Peyer's patch (tissue), 4 donors: Measurements from ENCODE around the gene ZNF646.

Experiments
- CTCF ChIP-seq, 6 experiments: fragments of 450-650 bp in 4 of 6; fragments of 200-600 bp in 2 of 6; sonication (generic) in 1 of 6; IDR thresholded peaks; one replicate each; pipeline ENCODE4 v1.5.1; 2017 to 2019; ENCODE audit warnings: antibody characterized with exemption in 6 of 6, mild to moderate bottlenecking in 3 of 6, moderate library complexity in 1 of 6
- POLR2A ChIP-seq, 2 donors: fragments of 450-650 bp; IDR thresholded peaks; one replicate each; pipeline ENCODE4 v1.5.1; 2017; ENCODE audit warnings: antibody characterized with exemption in 2 of 2, mild to moderate bottlenecking in 2 of 2, moderate library complexity in 2 of 2

GRCh38 chr16:31094088-31094423, 19.8 kb downstream of the ZNF646 start:
- TF ChIP-seq CTCF (IDR thresholded peaks at IDR 0.05), result no peak
- no peak for TF ChIP-seq POLR2A (IDR thresholded peaks at IDR 0.05)
